Ascending aorta (tissue), 2 donors: ENCODE data around the gene SYTL3. TPM values are rescaled to one million over a fixed set of nuclear protein-coding genes. Genes with fewer than 3 reads are reported as not detected.

Experiments used
- DNase-seq, 2 donors: peaks; one replicate each; pipeline ENCODE4 v3.0.0-alpha.2; 2019; ENCODE audit warnings: low spot score in 2 of 2
- H3K27ac ChIP-seq, 2 donors: fragments of 200-600 bp; sonication (generic); one replicate each; pipeline ENCODE4 v1.5.1; 2016 to 2017; ENCODE audit warnings: mild to moderate bottlenecking in 1 of 2
- H3K27me3 ChIP-seq: fragments of 200-600 bp; sonication (generic); one replicate; pipeline ENCODE4 v1.5.1; 2017
- H3K36me3 ChIP-seq, 2 donors: fragments of 200-600 bp; sonication (generic); one replicate each; pipeline ENCODE4 v1.5.1; 2016
- H3K4me1 ChIP-seq, 2 donors: fragments of 200-600 bp; sonication (generic); one replicate each; pipeline ENCODE4 v1.5.1; 2016 to 2017; ENCODE audit warnings: mild to moderate bottlenecking in 1 of 2
- H3K4me3 ChIP-seq, 2 donors: fragments of 200-600 bp; sonication (generic); one replicate each; pipeline ENCODE4 v1.5.1; 2016 to 2017; ENCODE audit warnings: mild to moderate bottlenecking in 1 of 2
- H3K9me3 ChIP-seq, 2 donors: fragments of 200-600 bp; sonication (generic); one replicate each; pipeline ENCODE4 v1.5.1; 2016
- CTCF ChIP-seq, 3 experiments: fragments of 200-600 bp in 2 of 3; fragments of 450-650 bp in 1 of 3; sonication (generic) in 2 of 3; IDR thresholded peaks; one replicate each; pipeline ENCODE4 v1.5.1; 2016 to 2019; ENCODE audit warnings: antibody characterized with exemption in 3 of 3, mild to moderate bottlenecking in 1 of 3, moderate library complexity in 1 of 3
- intact Hi-C: fragments of 100-400 bp; cut with DNase I; formaldehyde crosslinking; loops from one replicate; pipeline ENCODE4 v1.15.1; 2023
- total RNA-seq: library from RNA; depleted of rRNA; stranded (reverse); fragments of >200 nt; gene quantifications from one replicate; pipeline ENCODE4 v1.1.0, GENCODE V29; 2016

Gene SYTL3
- total RNA-seq, 1 donor from 2014 or later, result 4.7 TPM

- no peak for TF ChIP-seq CTCF (IDR thresholded peaks at IDR 0.05)
- intact Hi-C loops, result loop anchor here (5.0 kb wide), 1 partner anchor 53 kb away; no protein-coding TSS in a partner anchor
- no peak for DNase-seq
These were observed 110.9 kb downstream of the SYTL3 start for GRCh38 chr6:158760618-158761250.

GRCh38 chr6:158761746-158762145 is 111.9 kb downstream of the SYTL3 start:
- Histone ChIP-seq H3K36me3 (peaks cover 3 to 17% of the 10 kb centered on the region in 2 donors), H3K4me1 (peaks cover 0 to 5% of the 10 kb centered on the region in 2 donors), H3K27ac (no peak overlapping the region), H3K4me3 (no peak overlapping the region), H3K9me3 (no peaks in the 10 kb centered on the region), H3K27me3 (no peaks in the 10 kb centered on the region)
- DNase-seq, result no peak
- TF ChIP-seq CTCF (IDR thresholded peaks at IDR 0.05), result no peak
- intact Hi-C loops, result loop anchor here (5.0 kb wide), 1 partner anchor 54 kb away; no protein-coding TSS in a partner anchor

More at GRCh38 chr6:158760618-158761250, 110.9 kb downstream of the SYTL3 start:
- Histone ChIP-seq H3K9me3 (no peaks in the 10 kb centered on the region), H3K4me1 (peaks cover 0 to 5% of the 10 kb centered on the region in 2 donors), H3K27me3 (no peaks in the 10 kb centered on the region), H3K4me3 (no peak overlapping the region), H3K36me3 (peaks cover 0 to 8% of the 10 kb centered on the region in 2 donors), H3K27ac (no peak overlapping the region)

- no peak for TF ChIP-seq CTCF (IDR thresholded peaks at IDR 0.05)
- no peaks in the 10 kb centered on the region for H3K9me3 ChIP-seq
- H3K27me3 ChIP-seq, result no peaks in the 10 kb centered on the region
- intact Hi-C loops, result loop anchor here (5.0 kb wide), 1 partner anchor 56 kb away; no protein-coding TSS in a partner anchor
- peaks cover 9 to 28% of the 10 kb centered on the region in 2 donors for H3K36me3 ChIP-seq
- peak overlapping the region; percentile 60 to 61 for H3K27ac ChIP-seq
- DNase-seq, result peak in 1 of 2 donors; percentile 66
- no peak overlapping the region for H3K4me3 ChIP-seq
- H3K4me1 ChIP-seq, result peaks cover 0 to 5% of the 10 kb centered on the region in 2 donors
These were observed 113.1 kb downstream of the SYTL3 start for GRCh38 chr6:158762787-158763433.

- Histone ChIP-seq H3K4me3 (no peak overlapping the region), H3K4me1 (peaks cover 0 to 5% of the 10 kb centered on the region in 2 donors), H3K27ac (peak overlapping the region; percentile 60 to 61), H3K27me3 (no peaks in the 10 kb centered on the region), H3K36me3 (peaks cover 16 to 34% of the 10 kb centered on the region in 2 donors), H3K9me3 (no peaks in the 10 kb centered on the region)
- intact Hi-C loops, result loop anchor here (5.0 kb wide), 1 partner anchor 56 kb away; no protein-coding TSS in a partner anchor
- no peak for TF ChIP-seq CTCF (IDR thresholded peaks at IDR 0.05)
- no peak for DNase-seq
These were observed 113.8 kb downstream of the SYTL3 start for GRCh38 chr6:158763434-158764182.

- no peak for TF ChIP-seq CTCF (IDR thresholded peaks at IDR 0.05)
- Histone ChIP-seq H3K4me3 (no peak overlapping the region), H3K36me3 (peaks cover 21 to 41% of the 10 kb centered on the region in 2 donors), H3K4me1 (peaks cover 0 to 5% of the 10 kb centered on the region in 2 donors), H3K9me3 (no peaks in the 10 kb centered on the region), H3K27ac (peak overlapping the region; percentile 60 to 61), H3K27me3 (no peaks in the 10 kb centered on the region)
- DNase-seq, result no peak
- intact Hi-C loops, result loop anchor here (5.0 kb wide), 1 partner anchor 57 kb away; no protein-coding TSS in a partner anchor
These were observed 114.5 kb downstream of the SYTL3 start for GRCh38 chr6:158764183-158764849.
